SU-DHL-6 (cell line): Measurements from ENCODE around the gene KICS2.

Experiments used
- EZH2phosphoT487 ChIP-seq: fragments of 200-600 bp; sonication (generic), shearing (Covaris generic); conservative IDR thresholded peaks from 2 replicates; pipeline ENCODE4 v1.6.1; 2018; ENCODE audit warnings: mild to moderate bottlenecking, antibody characterized with exemption, low read length, moderate library complexity, mixed read lengths
- TF ChIP-seq, protein P1 (sequence below): fragments of 200-600 bp; sonication (generic); IDR thresholded peaks from one replicate; pipeline ENCODE4 v1.5.1; 2017; ENCODE audit warnings: antibody characterized with exemption, mild to moderate bottlenecking, low read length, moderate library complexity; ENCODE audit not compliant: insufficient read depth, poor library complexity, severe bottlenecking

- TF ChIP-seq, protein P1, sequence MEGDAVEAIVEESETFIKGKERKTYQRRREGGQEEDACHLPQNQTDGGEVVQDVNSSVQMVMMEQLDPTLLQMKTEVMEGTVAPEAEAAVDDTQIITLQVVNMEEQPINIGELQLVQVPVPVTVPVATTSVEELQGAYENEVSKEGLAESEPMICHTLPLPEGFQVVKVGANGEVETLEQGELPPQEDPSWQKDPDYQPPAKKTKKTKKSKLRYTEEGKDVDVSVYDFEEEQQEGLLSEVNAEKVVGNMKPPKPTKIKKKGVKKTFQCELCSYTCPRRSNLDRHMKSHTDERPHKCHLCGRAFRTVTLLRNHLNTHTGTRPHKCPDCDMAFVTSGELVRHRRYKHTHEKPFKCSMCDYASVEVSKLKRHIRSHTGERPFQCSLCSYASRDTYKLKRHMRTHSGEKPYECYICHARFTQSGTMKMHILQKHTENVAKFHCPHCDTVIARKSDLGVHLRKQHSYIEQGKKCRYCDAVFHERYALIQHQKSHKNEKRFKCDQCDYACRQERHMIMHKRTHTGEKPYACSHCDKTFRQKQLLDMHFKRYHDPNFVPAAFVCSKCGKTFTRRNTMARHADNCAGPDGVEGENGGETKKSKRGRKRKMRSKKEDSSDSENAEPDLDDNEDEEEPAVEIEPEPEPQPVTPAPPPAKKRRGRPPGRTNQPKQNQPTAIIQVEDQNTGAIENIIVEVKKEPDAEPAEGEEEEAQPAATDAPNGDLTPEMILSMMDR = peak; percentile 57
- no peak for TF ChIP-seq EZH2phosphoT487
Observed at GRCh38 chr12:64256166-64256800, 34.2 kb upstream of the KICS2 start.
